GM10847 (cell line): ENCODE measurements around the gene U2AF1L4.

ENCODE experiments used
- POLR2A ChIP-seq: IDR thresholded peaks from 2 replicates; pipeline ENCODE4 v1.6.1; 2011; ENCODE audit not compliant: insufficient read length; ENCODE audit errors: extremely low read depth

Gene U2AF1L4

GRCh38 chr19:35718345-35719041, 26.7 kb downstream of the U2AF1L4 start:
- TF ChIP-seq POLR2A, result no peak

GRCh38 chr19:35717665-35718344, 27.4 kb downstream of the U2AF1L4 start, which contains the start of gene KMT2B:
Gene KMT2B (plus strand): TSS chr19:35718003. CDS start chr19:35718019, 16 bp downstream.
- TF ChIP-seq POLR2A, result peak; percentile 57

- TF ChIP-seq POLR2A, result peak; percentile 4
Observed at GRCh38 chr19:35716801-35717664, 28.2 kb downstream of the U2AF1L4 start.

- TF ChIP-seq POLR2A, result no peak
Observed at GRCh38 chr19:35715981-35716800, 29.0 kb downstream of the U2AF1L4 start.

GRCh38 chr19:35715355-35715809, 29.8 kb downstream of the U2AF1L4 start:
- TF ChIP-seq POLR2A, result no peak

- no peak for TF ChIP-seq POLR2A
Observed at GRCh38 chr19:35714601-35715354, 30.4 kb downstream of the U2AF1L4 start.

- no peak for TF ChIP-seq POLR2A
Observed at GRCh38 chr19:35713904-35714495, 31.2 kb downstream of the U2AF1L4 start.

GRCh38 chr19:35713506-35713850, 31.7 kb downstream of the U2AF1L4 start:
- no peak for TF ChIP-seq POLR2A

GRCh38 chr19:35712567-35713505, 32.4 kb downstream of the U2AF1L4 start:
- peak; percentile 59 for TF ChIP-seq POLR2A

GRCh38 chr19:35710784-35711723, 34.2 kb downstream of the U2AF1L4 start:
- TF ChIP-seq POLR2A, result no peak

GRCh38 chr19:35708391-35708790, 36.8 kb downstream of the U2AF1L4 start:
- TF ChIP-seq POLR2A, result no peak

- no peak for TF ChIP-seq POLR2A
Observed at GRCh38 chr19:35704218-35704617, 41.0 kb downstream of the U2AF1L4 start, which contains the start of gene ZBTB32. Gene ZBTB32 (plus strand): TSS chr19:35704558. CDS start chr19:35714627, 10,069 bp downstream.
